GM19193 (cell line): Measurements from ENCODE around the gene NAV2.

Experiments used
- POLR2A ChIP-seq: IDR thresholded peaks from 4 replicates; pipeline ENCODE4 v1.6.1; 2011; ENCODE audit not compliant: insufficient read depth, insufficient read length; ENCODE audit errors: extremely low read depth

Gene NAV2

DNA sequence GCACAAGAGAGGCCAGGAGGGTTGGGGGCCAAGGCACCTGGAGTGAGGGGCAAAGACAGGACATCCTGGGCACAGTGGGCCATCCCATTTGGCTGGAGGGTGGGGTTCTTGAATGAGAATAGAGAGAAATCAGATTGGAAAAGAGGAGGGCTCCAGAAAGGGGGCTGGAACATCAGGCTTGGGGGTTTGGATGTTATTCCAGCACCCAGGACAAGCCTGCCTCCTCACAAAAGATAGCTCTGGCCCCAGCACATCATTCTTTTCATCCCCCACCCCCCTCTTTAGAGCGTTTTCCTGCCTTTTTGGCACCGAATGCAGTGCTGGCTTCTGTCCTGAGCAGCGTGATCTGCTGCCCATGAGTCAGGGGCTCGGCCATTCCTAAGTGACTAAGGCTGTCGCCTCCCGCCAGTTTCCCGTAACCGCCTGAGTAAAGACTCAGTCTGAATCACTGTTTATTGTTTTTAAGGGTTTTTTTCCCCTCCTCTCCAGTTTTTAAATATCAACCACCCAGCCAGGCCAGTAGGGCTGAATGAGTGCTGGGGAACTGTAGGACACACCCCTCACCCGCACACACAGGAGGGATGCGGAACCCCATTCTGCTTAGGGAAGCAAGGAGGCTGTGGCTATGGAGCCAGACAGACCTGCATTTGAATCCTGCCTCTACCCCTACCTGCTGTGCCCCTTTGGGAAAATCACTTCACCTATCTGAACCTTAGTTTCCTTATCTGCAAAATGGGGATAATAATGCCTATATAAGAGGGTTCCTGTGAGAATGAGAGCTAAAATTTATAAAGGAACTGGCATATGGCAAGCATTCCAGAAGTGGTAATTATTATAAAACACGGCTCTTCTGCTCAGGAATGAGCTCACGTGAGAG lies 32.4 kb upstream of the NAV2 start:
- no peak for TF ChIP-seq POLR2A

DNA sequence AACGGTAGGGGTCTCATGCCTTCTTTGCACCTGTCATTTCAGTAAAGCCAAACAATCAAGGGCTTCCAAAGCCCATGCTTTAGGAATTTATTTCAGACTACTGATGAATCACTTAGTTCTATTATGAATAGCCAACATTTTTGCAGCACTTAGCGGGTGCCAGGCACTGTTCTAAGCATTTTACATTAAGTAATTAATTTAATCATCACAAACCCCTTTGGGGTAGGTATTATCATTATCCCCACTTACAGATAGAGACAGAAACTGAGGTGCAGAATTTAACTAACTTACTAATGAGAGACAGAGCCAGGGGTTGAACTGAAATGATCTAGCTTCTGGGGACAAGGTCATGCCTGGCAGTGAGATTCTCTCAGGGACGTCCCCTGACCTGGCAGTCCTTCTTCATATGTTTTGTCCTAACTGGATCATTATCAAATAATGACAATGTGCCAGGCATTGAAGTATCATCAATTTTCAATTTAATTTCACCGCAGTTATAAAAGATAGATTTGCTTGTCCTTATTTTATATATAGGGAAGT lies 31.7 kb upstream of the NAV2 start:
- TF ChIP-seq POLR2A, result no peak

GRCh38 chr11:19683141-19683805 lies 29.4 kb upstream of the NAV2 start:
- no peak for TF ChIP-seq POLR2A

- no peak for TF ChIP-seq POLR2A
These were observed 28.7 kb upstream of the NAV2 start for GRCh38 chr11:19683862-19684491.

- TF ChIP-seq POLR2A, result no peak
These were observed 26.4 kb upstream of the NAV2 start for GRCh38 chr11:19686234-19686633.

DNA sequence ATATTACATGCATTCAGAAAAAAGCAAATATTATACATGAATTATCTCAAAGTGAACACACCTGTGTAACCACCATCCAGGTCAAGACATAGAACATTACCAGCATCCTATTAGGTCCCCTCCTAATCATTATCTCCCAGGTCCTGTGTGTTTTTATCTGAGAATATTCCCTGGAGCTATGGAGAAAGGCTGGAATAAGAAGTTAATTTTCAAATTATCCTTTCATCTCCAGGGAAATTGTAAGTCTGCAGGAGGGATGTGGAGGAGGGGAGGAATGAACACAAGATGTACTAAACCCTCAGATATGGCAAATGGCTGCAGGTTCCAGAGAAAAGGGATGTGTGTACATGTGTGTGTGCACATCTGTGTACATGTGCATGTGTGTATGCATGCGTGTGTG lies 25.2 kb upstream of the NAV2 start:
- TF ChIP-seq POLR2A, result no peak

DNA sequence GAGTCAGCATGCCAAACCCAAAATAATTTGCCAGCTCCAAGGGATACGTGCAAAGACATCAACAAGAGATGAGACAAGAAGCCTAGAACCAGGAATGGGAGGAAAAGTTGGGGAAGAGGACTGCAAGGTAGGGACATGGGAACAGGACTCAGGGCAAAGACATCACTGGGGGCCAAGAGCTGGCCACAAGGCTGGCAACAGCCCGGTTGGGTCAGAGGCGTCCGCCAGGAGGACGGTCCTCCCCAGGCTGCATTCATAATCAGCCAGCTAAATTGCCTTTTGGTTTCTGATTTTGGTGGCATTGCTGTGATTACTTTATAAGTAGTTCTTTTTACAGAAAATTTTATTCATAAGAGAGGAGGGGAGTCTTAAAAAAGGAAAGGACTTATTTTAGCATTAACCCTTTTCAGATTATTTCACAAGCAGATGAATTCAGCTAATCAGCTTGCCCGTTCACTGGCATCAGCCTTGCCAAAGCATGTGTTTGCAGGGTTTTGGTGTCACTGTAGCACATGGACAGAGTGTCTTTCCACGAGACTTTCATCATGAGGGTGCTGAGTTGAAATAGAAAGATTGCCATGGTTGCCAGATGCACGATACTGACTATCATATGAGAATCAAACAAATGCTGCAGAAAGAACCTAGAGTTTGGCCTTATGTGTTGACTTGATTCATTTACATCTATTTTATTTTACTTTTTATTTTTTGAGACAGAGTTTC lies 23.2 kb upstream of the NAV2 start:
- no peak for TF ChIP-seq POLR2A

GRCh38 chr11:19690885-19691284 lies 21.8 kb upstream of the NAV2 start:
- TF ChIP-seq POLR2A, result no peak

DNA sequence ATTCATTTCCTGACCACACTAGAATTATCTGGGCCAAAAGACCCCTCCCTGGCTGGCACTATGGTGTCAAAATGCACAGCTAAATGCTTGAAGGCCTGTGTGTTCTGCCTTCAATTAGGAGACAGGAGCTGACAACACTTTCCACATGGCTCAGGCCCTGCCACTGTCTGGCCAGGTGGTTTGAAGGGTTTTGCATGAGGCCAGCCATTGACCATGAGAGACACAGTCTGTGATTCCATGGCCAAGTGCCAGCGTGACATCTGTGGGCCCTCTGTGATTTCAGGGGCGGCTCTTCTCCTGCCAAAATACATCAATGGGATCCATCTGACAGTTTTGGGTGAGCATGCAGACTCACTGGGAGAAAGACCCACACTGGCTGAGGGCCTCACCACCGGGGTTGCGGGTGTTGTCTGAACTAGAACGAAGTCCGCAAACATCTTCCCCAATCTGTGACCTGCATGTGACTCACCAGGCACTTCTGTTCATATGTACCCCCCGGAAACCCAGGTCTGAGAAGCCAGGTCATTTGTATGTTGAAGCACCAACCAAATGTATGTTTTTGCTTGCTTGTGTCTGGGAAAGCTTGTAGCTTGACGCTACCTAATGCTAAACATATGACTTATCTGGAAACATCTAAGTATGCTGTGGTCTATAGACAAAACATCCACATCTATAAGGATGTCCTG lies 20.7 kb upstream of the NAV2 start:
- TF ChIP-seq POLR2A, result no peak

- TF ChIP-seq POLR2A, result no peak
These were observed 19.5 kb upstream of the NAV2 start for GRCh38 chr11:19693146-19693545.

DNA sequence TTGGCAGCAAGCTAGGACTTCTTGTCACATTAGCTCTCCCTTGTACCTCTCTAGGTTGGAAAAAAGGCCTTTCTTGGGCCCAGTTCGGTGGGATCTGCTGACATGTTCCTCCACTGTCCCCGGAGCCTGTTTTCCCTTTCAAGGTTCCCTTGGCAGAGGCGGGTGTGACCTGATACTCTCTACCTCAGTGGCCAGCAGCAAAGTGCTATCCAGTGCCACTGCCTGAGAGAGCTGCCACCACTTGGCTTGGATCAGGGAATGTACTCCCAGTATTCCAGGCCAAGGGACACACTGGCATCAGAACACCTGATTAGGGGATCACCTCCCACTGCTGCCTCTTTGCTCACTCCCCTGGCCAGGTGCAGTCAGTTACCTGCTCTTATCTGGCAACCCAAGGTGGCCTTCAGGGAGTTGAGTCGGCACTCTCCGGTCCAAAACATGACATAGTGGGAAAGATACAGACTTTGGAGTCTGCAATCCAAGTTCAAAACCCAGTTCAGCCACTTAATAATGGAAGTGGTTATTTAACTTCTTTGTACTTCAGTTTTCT lies 17.8 kb upstream of the NAV2 start:
- no peak for TF ChIP-seq POLR2A

- TF ChIP-seq POLR2A, result no peak
These were observed 16.6 kb upstream of the NAV2 start for GRCh38 chr11:19696073-19696472.

GRCh38 chr11:19696904-19697303 lies 15.7 kb upstream of the NAV2 start:
- no peak for TF ChIP-seq POLR2A

- TF ChIP-seq POLR2A, result no peak
These were observed 14.9 kb upstream of the NAV2 start for GRCh38 chr11:19697721-19698121.
